ENCODE results near the gene SPRR5.

DNA sequence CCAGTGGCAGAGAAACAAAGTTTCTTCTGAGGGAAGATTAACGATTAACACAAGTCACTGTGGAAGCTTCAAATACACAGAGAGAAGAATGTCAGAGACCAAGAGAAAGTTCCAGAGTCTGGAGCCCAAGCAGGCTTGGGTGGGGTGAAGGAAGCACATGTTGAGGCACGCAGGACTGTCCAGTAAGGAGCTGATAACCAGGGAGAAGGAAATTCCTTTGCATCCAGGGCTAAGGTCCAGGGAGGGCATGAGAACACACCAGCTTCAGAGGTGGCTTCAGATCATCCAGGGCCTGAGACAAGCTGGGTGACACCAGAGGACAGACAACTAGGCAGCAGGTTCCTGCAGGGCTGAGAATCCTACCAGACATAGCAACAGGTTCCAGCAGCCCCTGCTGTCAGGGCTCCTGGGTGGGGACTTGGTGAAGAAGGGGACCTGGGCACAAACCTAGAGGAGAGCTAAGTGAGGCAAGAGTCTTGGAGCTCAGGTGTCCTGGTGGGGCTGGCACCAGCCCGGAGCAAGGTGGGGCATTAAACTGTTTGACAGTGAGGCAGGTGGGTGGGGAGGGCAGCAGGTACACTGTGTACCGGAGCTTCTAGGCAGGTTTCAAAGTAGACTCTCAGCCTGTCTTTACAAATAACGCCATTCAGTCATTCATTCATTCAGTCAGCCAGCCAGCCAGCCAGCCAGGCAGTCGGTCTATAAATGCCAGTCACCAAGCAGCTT is 34.3 kb downstream of the SPRR5 start:
- TF ChIP-seq, protein P1, sequence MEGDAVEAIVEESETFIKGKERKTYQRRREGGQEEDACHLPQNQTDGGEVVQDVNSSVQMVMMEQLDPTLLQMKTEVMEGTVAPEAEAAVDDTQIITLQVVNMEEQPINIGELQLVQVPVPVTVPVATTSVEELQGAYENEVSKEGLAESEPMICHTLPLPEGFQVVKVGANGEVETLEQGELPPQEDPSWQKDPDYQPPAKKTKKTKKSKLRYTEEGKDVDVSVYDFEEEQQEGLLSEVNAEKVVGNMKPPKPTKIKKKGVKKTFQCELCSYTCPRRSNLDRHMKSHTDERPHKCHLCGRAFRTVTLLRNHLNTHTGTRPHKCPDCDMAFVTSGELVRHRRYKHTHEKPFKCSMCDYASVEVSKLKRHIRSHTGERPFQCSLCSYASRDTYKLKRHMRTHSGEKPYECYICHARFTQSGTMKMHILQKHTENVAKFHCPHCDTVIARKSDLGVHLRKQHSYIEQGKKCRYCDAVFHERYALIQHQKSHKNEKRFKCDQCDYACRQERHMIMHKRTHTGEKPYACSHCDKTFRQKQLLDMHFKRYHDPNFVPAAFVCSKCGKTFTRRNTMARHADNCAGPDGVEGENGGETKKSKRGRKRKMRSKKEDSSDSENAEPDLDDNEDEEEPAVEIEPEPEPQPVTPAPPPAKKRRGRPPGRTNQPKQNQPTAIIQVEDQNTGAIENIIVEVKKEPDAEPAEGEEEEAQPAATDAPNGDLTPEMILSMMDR (conservative IDR thresholded peaks at IDR 0.05; ENCODE audit: low read depth, low read length), result no peak
- TF ChIP-seq CEBPB (IDR thresholded peaks at IDR 0.05; ENCODE audit: low read depth, low read length) (no peak), RAD21 (IDR thresholded peaks at IDR 0.05; ENCODE audit: low read length) (no peak), POLR2A (IDR thresholded peaks at IDR 0.05; ENCODE audit: low read depth, low read length) (no peak), FOS (IDR thresholded peaks at IDR 0.05; ENCODE audit: low read depth, low read length) (no peak), SMC3 (IDR thresholded peaks at IDR 0.05; ENCODE audit: low read depth, low read length) (no peak), BHLHE40 (IDR thresholded peaks at IDR 0.05; ENCODE audit: low read depth, low read length) (no peak)

Data from IMR-90 (cell line).